ENCODE measurements around the gene HOXD11. TPM values are rescaled to one million over a fixed set of nuclear protein-coding genes. Genes with fewer than 3 reads are reported as not detected.

The HOXD11 gene
- total RNA-seq, 1 donor from 2014 or later = not detected

GRCh38 chr2:176082824-176083751, 24.0 kb upstream of the HOXD11 start:
- Mint-ChIP-seq H3K4me1 (ENCODE audit: low read depth) (peaks cover 30% of the 10 kb centered on the region), H3K27ac (ENCODE audit: unreplicated experiment) (no peak overlapping the region), H3K27me3 (ENCODE audit: low read depth) (peaks cover 81% of the 10 kb centered on the region), H3K36me3 (ENCODE audit: low read depth) (peaks cover 6% of the 10 kb centered on the region), H3K4me3 (ENCODE audit: unreplicated experiment) (no peak overlapping the region), H3K9me3 (ENCODE audit: low read depth) (no peaks in the 10 kb centered on the region)
- TF ChIP-seq CTCF (IDR thresholded peaks at IDR 0.05) = no peak
- DNase-seq (ENCODE audit: low spot score) = no peak

- no peak for TF ChIP-seq CTCF (IDR thresholded peaks at IDR 0.05)
- Mint-ChIP-seq H3K9me3 (ENCODE audit: low read depth) (no peaks in the 10 kb centered on the region), H3K27me3 (ENCODE audit: low read depth) (peaks cover 81% of the 10 kb centered on the region), H3K4me3 (ENCODE audit: unreplicated experiment) (no peak within 1 kb of the TSS), H3K36me3 (ENCODE audit: low read depth) (peaks cover 6% of the 10 kb centered on the region), H3K27ac (ENCODE audit: unreplicated experiment) (no peak within 1 kb of the TSS), H3K4me1 (ENCODE audit: low read depth) (peaks cover 34% of the 10 kb centered on the region)
- DNase-seq (ENCODE audit: low spot score) = no peak
Measured at GRCh38 chr2:176083796-176084261, 23.3 kb upstream of the HOXD11 start, which contains the start of gene EVX2. EVX2 (minus strand) TSS chr2:176083962; CDS start chr2:176083776, 186 bp downstream.

GRCh38 chr2:176084611-176085119, 22.4 kb upstream of the HOXD11 start:
- H3K36me3 Mint-ChIP-seq (ENCODE audit: low read depth) = peaks cover 2% of the 10 kb centered on the region
- H3K4me1 Mint-ChIP-seq (ENCODE audit: low read depth) = peaks cover 27% of the 10 kb centered on the region
- no peak overlapping the region for H3K27ac Mint-ChIP-seq (ENCODE audit: unreplicated experiment)
- DNase-seq (ENCODE audit: low spot score) = no peak
- H3K9me3 Mint-ChIP-seq (ENCODE audit: low read depth) = no peaks in the 10 kb centered on the region
- TF ChIP-seq CTCF (IDR thresholded peaks at IDR 0.05) = no peak
- H3K27me3 Mint-ChIP-seq (ENCODE audit: low read depth) = peaks cover 81% of the 10 kb centered on the region
- no peak overlapping the region for H3K4me3 Mint-ChIP-seq (ENCODE audit: unreplicated experiment)

GRCh38 chr2:176085120-176085788, 21.8 kb upstream of the HOXD11 start:
- Mint-ChIP-seq H3K27ac (ENCODE audit: unreplicated experiment) (no peak overlapping the region), H3K9me3 (ENCODE audit: low read depth) (no peaks in the 10 kb centered on the region), H3K4me1 (ENCODE audit: low read depth) (peaks cover 27% of the 10 kb centered on the region), H3K4me3 (ENCODE audit: unreplicated experiment) (no peak overlapping the region), H3K36me3 (ENCODE audit: low read depth) (peaks cover 2% of the 10 kb centered on the region), H3K27me3 (ENCODE audit: low read depth) (peaks cover 87% of the 10 kb centered on the region)
- no peak for TF ChIP-seq CTCF (IDR thresholded peaks at IDR 0.05)
- DNase-seq (ENCODE audit: low spot score) = no peak
